Activated CD4-positive, alpha-beta T cell treated with anti-CD3 and anti-CD28 coated beads, Interleukin-2, amount 50 U/mL, for 1 hour (primary cell): ENCODE results near the gene CENPU.
"Not testable (repeated sequence)": the region's sequence is repeated elsewhere in the genome, so short reads cannot be mapped to it uniquely, and the experiment has no call there.

ENCODE experiments used
- DNase-seq: peaks from one replicate; pipeline ENCODE4 v3.0.0-alpha.2; 2020

CENPU gene

DNA sequence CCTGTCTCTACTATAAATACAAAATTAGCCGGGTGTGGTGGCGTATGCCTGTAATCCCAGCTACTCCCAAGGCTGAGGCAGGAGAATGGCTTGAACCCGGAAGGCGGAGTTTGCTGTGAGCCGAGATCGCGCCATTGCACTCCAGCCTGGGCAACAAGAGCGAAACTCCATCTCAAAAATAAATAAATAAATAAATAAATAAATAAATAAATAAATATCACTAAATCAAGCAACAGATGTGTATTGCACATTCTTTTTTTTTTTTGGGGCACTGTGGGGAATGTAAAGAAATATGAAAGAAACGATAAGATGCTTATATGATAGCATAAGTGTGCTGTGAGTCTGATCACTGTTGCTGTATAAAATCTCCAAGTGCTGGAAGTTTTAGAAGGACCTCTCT is 76.1 kb downstream of the CENPU start:
- DNase-seq = not testable (repeated sequence)

- no peak for DNase-seq
Observed at GRCh38 chr4:184657144-184657543, 76.8 kb downstream of the CENPU start.

DNA sequence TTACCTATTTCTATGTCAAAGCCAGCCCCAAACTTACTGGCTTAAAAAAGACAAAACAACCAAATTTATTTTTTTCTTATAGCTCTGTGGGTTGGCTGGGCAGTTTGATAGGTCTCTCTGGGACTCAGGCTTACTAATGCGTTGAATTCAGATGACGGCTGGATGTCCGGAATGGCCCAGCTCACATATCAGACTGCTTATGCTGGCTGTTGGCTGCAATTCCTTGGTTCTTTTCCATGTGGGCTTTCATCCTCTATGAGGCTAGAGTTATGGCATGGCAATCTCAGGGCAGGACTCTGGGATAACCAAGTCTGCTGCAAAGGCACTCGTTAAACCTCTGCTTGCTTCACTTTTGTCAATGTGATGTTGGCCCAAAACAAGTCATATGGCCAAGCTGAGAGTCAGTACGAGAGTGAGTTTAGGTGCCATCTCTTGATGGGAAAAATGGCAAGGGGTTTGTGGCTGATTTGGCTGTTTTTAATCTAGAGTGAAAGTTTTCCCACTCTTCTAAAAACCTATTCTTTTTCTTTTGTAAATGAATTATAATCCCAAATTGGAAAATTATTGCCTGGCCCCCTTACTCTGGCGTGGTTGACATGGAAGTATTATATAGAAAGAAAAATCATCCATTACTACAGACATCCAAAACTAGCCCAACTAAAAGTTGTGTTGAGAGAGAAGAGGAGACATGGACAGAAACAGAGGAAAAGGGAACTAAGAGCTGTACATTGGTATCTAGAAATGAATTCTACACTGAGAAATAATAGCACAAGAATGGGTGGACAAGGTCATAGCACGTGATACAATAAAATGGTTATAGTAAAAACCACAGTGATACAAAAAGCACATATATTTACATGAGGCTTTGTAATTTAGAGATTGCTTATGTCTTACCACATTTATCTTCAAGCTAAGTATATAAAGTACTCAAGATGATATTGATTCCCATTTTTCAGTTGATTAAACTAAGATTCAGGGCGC is 77.7 kb downstream of the CENPU start:
- no peak for DNase-seq

- no peak for DNase-seq
Observed at GRCh38 chr4:184653650-184654049, 80.2 kb downstream of the CENPU start.

GRCh38 chr4:184652681-184653080 is 81.2 kb downstream of the CENPU start:
- not testable (repeated sequence) for DNase-seq

DNA sequence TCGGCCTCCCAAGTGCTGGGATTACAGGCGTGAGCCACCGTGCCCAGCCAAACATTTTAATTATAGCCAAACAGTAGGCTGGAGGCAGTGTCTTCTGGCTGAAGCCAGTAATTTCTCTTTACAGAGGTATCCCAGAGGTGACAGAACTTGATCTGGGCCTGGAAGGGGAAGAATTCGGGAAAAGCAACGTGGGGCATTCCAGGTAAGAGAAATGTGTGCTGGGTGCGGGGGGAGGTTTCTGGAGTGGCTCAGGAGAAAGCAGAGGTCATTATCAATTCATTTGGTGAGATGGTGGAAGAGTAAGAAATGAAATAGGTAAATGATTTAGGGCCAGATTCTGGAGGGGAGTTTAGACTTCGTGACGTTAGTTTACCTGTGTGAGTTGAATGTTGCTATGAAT is 82.0 kb downstream of the CENPU start:
- no peak for DNase-seq

DNA sequence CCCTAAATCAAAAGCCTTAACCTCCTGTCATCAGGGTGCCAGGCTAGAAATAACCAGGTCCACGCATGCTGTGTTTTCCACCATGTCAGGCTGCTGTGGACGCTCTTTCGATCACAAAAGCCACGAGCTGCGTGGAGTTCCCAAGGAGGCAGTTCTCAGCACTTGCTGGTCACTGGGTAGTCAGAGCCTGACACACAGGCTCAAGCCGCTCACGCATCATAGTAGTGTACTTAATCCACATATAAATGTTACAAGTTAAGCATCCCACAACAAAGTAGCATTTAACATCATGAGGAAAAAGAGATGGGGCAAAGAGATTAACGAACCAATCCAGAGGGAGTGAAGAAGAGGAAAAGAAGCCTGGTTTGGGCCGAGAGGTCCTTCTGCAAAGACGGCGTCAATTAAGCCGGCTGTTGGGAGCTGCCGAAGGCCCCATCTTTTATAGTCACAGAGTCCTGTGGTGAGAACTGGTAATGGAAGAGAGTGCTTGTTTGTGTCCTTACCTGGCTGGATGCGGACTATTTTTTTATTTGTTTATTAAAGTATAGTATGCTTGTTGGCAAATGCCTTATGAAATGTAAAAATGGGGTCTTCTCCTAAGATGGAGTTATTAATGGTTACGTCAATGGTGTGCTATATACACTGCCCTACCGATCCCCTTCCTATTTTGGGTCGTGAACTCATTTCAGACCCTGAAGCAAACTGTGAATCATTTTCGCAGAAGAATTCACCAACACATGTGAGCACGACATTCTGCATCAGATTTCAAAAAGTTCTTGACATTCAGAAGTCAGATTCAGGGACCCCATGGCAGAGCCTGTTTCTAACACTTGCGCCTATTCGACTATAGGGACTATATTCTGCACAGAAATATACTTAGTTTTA is 83.7 kb downstream of the CENPU start:
- peak; percentile 12 for DNase-seq

DNA sequence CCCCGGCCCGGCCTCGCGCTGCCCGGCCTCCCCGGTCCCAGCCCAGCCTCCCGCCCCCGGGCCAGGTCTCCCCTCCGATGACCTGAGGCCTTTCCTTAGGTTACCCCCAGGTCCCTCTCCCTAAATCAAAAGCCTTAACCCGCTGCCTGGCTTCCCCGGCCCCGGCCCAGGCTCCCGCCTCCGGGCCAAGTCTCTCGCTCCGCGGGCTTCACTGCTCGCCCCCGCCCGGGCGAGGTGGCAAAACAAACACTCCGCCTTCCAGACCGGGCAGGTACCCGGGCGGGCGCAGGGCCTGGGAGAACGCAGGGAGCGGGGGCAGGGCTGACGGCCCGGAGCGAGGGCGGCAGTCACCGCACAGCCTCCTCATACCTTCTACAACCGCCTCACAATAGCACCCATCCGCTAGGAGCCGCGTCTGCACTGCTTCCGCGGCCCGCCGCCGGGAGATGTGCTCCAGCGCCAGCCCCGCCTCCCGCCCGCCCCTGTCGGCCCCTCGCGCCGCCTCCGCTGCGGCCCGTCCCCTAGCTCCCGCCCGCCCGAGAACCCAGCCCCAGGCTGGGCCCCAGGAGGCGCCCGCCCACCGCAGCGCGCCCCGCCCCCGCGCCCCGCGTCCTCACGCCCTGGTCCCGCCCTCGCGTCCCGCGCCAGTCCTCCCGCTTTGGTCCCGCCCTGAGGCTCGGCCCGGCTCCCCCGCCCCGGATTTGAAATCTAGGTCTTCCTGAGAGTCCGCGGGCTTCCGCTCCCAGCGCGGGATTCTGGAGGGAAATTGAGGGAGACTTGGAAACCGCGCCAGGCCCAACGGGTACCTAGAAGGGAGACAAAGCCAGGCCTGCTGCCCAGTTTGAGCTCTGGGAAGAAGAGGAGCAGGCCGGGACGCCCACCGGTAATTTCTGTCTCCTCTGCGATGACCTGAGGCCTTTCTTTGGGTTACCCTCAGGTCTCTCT is 84.6 kb downstream of the CENPU start, which contains the start of the genes CASP3 and PRIMPOL:
Gene CASP3, minus strand, starts transcription at position 422 of the 945 bp plus-strand sequence. CDS start 10,994 bp downstream, outside the sequence.
Gene PRIMPOL, plus strand, starts transcription at position 713 of the 945 bp plus-strand sequence. CDS start 7,403 bp downstream, outside the sequence.
- DNase-seq = peak; percentile 95

DNA sequence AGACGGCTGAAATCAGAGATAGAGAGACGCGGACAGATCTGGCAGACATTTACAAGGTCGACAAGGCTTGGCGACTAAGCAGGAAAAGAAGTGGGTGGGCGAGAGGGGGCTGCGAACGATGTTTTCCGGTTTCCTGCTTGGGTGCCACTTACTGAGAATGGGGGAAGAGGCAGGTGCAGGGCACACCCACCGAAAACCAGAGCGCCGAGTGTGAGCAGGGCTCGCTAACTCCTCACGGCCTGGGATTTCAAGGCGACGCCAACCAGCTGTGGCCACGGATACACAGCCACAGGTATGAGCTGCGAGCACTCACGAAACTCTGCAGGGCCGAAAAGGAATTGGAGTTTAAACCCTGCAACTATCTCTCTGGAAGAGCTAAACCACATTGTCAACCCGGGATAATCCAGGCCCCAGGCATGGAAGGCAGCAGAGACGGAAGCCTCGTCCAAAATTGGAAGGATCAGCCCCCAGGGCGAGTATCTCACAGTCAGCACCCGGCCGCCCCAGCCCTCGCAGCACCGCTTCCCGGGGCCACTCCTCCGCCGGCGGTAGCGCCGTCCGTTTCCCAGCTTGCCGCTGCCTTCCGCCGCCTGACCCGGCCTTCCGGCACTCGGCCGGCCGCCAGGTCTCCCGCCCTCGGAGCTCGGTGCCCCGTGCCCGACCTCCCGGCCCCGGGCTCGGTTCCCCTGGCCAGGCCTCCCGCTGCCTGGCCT is 85.4 kb downstream of the CENPU start:
- peak; percentile 32 for DNase-seq

DNA sequence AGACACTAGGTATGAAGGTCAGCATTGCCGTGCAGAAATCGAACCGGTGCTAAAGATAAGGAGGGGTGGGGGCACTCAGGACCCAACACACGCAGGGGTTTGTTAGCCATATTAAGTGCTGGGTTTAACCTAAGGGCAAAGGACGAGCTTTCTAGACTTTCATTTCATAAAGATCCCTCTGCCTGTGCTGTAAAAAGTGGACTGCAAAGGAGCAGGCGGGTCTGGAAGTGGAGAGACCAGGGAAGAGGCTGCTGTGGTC is 85.9 kb downstream of the CENPU start:
- no peak for DNase-seq

DNA sequence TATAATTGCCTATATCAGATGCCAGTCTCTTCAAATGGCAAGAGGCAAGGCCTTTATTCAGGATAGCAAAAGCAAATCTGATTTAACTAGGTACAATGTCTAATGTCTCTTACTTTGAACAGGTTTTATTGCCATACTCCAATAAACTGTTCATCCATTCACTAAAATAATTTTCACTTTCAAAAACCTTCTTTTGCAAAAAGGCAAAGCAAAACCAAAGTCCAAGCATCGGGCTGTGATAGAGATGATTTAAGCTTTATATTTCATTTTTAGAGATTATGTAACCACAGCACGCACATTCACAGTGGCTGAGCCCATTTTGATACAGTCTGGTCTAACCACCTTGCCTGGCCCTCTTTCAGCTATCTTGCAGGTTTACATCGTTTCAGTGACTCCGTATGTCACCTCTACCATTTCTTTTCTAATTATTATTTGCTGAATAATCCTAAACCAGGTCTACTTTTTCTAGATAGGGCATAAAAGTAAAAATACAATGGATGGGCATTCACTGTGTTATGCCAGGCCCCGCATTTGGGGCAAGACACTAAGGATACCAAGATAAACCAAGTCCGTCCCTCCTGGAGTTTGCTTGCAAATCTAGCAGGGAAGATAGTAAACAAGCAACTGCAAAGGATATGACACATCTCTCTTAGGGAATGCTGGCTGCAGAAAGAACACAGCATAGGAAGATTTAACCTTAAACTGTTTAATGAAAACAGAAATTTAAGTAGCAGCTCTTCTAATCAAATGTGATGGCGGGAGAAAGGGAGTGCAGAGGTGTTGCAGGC is 86.4 kb downstream of the CENPU start:
- DNase-seq = no peak

- no peak for DNase-seq
Observed at GRCh38 chr4:184645904-184646610, 87.8 kb downstream of the CENPU start.

- DNase-seq = no peak
Observed at GRCh38 chr4:184644553-184645307, 89.2 kb downstream of the CENPU start.
